Midbrain (tissue), 1 donor: Measurements from ENCODE around the gene LRMDA.
"Not testable (repeated sequence)": the region's sequence is repeated elsewhere in the genome, so short reads cannot be mapped to it uniquely, and the experiment has no call there.

ENCODE experiments used
- DNase-seq: peaks from one replicate; lab custom pipeline; 2025; lab: John Stamatoyannopoulos, UW

Gene LRMDA

GRCh38 chr10:76050291-76050625 lies 618.8 kb downstream of the LRMDA start:
- DNase-seq, result no peak

- DNase-seq, result no peak
Measured at GRCh38 chr10:76051007-76051936, 619.8 kb downstream of the LRMDA start.

GRCh38 chr10:76052682-76053503 lies 621.5 kb downstream of the LRMDA start:
- no peak for DNase-seq

- DNase-seq, result no peak
Measured at GRCh38 chr10:76055466-76055865, 624.0 kb downstream of the LRMDA start.

- no peak for DNase-seq
Measured at GRCh38 chr10:76055963-76056362, 624.5 kb downstream of the LRMDA start.

GRCh38 chr10:76060993-76061392 lies 629.6 kb downstream of the LRMDA start:
- DNase-seq, result not testable (repeated sequence)

- DNase-seq, result no peak
Measured at GRCh38 chr10:76066457-76066856, 635.0 kb downstream of the LRMDA start.

- DNase-seq, result no peak
Measured at GRCh38 chr10:76067447-76067846, 636.0 kb downstream of the LRMDA start.

- no peak for DNase-seq
Measured at GRCh38 chr10:76068856-76069255, 637.4 kb downstream of the LRMDA start.

- no peak for DNase-seq
Measured at GRCh38 chr10:76070916-76071315, 639.5 kb downstream of the LRMDA start.

- no peak for DNase-seq
Measured at GRCh38 chr10:76071653-76072365, 640.4 kb downstream of the LRMDA start.

- no peak for DNase-seq
Measured at GRCh38 chr10:76072384-76072783, 641.0 kb downstream of the LRMDA start.

GRCh38 chr10:76073524-76073923 lies 642.1 kb downstream of the LRMDA start:
- no peak for DNase-seq

- DNase-seq, result no peak
Measured at GRCh38 chr10:76074659-76075058, 643.2 kb downstream of the LRMDA start.

- no peak for DNase-seq
Measured at GRCh38 chr10:76080451-76080850, 649.0 kb downstream of the LRMDA start.

GRCh38 chr10:76080991-76081390 lies 649.6 kb downstream of the LRMDA start:
- DNase-seq, result no peak

GRCh38 chr10:76082232-76082631 lies 650.8 kb downstream of the LRMDA start:
- no peak for DNase-seq

- no peak for DNase-seq
Measured at GRCh38 chr10:76082956-76083355, 651.5 kb downstream of the LRMDA start.

GRCh38 chr10:76085002-76085816 lies 653.8 kb downstream of the LRMDA start:
- DNase-seq, result no peak

- DNase-seq, result no peak
Measured at GRCh38 chr10:76085817-76086167, 654.4 kb downstream of the LRMDA start.

- no peak for DNase-seq
Measured at GRCh38 chr10:76086170-76086760, 654.8 kb downstream of the LRMDA start.
